Gastrocnemius medialis (tissue), 4 donors: Measurements from ENCODE around the gene TET3.

Experiments used
- CTCF ChIP-seq, 5 experiments: fragments of 450-650 bp in 3 of 5; fragments of 200-600 bp in 2 of 5; sonication (generic) in 2 of 5; IDR thresholded peaks in 4 of 5; conservative IDR thresholded peaks in 1 of 5; 1 replicate in 4 of 5; 2 replicates in 1 of 5; pipeline ENCODE4 v1.5.1; 2016 to 2019; ENCODE audit warnings: antibody characterized with exemption in 5 of 5, mild to moderate bottlenecking in 3 of 5, moderate library complexity in 3 of 5
- POLR2A ChIP-seq, 2 donors: fragments of 450-650 bp; IDR thresholded peaks; one replicate each; pipeline ENCODE4 v1.6.1; 2017; ENCODE audit warnings: antibody characterized with exemption in 2 of 2, mild to moderate bottlenecking in 2 of 2, moderate library complexity in 2 of 2

GRCh38 chr2:73998451-73998850 lies 13.7 kb downstream of the TET3 start:
- no peak for TF ChIP-seq POLR2A (IDR thresholded peaks at IDR 0.05)
- TF ChIP-seq CTCF (IDR thresholded peaks at IDR 0.05 in 4 of 5, conservative IDR thresholded peaks at IDR 0.05 in 1 of 5), result no peak
